GM18907 (cell line): ENCODE results near the gene SMARCC2.

Source experiments
- ATAC-seq: cut with Tn5 transposase; IDR thresholded peaks from one replicate; pipeline ENCODE4 v1.9.1; 2021; ENCODE audit warnings: mild to moderate bottlenecking, moderate library complexity; ENCODE audit not compliant: unreplicated experiment

SMARCC2 gene

DNA sequence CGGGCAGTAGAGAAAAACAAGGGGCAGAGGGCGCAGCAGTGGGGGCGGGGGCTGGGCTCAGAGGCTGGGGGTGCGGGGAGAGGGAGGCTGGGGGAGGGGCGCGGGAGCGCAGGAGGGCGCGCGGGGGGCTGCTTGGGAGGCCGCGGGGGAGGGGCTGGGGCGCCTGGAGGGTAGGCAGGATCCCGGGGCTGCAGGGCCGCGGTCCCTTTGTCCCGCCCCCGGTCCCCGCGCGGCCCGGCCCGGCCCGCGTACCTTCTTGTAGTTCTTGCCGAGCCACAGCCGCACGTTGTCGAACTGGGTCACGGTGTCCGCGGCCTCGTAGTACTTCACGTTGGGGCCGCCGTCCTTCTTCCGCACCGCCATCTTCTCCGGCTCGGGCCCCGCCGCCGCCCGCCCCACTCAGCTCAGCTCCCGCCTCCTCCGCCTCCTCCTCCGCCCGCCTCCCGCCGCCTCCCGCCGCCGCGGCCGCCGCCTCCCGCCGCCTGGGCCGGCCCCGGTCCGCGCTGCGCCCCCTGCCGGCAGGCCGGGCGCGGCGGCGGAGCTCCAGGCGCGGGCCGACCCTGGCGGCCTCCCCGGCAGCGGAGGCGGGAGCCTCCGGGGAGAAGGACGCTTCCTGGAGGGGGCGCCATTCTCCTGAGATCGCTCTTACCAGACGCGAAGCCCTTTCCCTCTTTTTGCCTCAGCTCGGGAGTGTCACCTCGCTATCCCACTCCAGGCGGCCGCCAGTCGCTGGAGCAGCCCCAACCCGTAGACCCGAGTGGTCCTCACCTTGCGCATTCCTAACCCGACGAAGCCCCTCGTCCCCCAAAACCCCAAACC is at the start of gene SMARCC2:
TSS of gene SMARCC2 (minus strand) at position 385 of the 819 bp plus-strand sequence. CDS start at position 363, 22 bp downstream.
- ATAC-seq = peak; percentile 59

DNA sequence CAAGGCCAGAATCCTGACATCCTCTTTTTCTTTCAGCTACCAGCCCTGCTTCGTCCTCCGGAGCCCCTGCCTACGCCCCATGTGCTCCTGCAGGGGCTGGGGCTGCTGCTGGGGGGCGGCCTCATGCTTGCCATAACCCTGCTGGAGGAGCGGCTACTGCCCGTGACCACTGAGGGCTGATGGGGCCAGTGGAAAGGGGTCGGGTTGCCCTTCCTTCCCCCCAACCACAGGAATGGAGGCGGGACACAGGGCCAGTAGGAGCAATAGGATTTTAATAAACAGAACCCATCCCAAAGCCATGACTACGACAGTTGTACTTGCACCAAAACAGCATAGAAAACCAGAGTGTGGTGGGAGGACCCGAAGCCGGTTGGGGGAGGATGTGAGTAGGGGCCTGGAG is 48.3 kb upstream of the SMARCC2 start:
- ATAC-seq = no peak

DNA sequence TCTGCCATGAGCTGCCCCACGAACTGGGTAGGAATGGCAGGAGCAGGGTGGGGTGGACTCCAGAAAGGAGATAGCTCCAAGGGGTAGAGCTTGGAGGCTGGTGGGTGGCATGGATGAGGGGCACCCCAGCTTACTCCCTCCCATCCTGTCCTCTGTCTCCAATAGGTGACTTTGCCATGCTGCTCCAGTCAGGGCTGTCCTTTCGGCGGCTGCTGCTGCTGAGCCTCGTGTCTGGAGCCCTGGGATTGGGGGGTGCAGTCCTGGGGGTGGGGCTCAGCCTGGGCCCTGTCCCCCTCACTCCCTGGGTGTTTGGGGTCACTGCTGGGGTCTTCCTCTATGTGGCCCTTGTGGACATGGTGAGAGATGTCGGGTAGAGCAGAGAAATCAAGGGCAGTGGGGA is 47.7 kb upstream of the SMARCC2 start:
- ATAC-seq = no peak

DNA sequence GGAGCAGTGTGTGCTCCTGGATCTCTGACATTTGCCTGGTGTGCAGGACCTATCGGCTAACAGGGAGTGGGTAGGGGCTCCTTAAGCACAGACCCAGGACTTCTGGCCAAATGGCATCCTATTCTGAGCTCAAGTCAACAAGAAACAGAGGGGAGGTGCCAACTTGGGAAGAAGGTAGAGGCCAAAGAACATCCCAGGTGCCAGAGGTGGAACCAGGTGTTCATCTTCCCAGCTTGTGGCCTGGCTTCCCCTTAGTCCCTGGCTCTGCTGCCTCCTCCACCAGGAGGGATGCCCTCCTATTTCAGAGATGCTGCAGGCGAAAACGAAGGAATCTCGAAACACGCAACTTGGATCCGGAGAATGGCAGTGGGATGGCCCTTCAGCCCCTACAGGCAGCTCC is 46.8 kb upstream of the SMARCC2 start:
- no peak for ATAC-seq

DNA sequence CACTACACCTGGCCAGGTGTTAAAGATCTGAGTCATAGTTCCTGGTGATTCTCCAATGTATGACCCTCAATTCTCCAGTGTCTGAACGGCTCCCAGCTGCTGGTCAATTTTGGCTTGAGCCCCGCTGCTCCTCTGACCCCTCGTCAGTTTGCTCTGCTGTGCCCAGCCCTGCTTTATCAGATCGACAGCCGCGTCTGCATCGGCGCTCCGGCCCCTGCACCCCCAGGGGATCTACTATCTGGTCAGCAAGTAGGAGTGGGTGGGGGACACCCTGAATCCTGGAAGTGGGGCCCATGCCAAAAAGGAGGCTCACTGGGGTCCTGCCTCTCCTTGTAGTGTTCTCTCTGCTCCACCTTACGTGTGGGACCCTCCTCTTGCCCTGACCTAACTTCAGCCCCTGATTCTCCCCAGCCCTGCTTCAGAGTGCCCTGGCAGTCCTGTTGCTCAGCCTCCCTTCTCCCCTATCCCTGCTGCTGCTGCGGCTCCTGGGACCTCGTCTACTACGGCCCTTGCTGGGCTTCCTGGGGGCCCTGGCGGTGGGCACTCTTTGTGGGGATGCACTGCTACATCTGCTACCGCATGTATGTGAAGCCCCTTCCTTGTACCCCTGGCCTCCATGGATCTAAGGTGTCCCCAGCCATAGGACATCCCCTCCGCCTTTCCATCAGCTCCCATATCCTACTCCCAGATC is 45.6 kb upstream of the SMARCC2 start:
- ATAC-seq = no peak

DNA sequence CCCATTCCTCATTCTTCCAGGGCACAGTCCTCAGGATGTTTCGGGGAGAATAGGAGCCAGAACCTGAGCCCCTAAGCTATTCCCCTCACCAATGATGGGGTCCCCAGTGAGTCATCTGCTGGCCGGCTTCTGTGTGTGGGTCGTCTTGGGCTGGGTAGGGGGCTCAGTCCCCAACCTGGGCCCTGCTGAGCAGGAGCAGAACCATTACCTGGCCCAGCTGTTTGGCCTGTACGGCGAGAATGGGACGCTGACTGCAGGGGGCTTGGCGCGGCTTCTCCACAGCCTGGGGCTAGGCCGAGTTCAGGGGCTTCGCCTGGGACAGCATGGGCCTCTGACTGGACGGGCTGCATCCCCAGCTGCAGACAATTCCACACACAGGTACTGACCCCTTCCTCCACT is 41.9 kb upstream of the SMARCC2 start:
- no peak for ATAC-seq

DNA sequence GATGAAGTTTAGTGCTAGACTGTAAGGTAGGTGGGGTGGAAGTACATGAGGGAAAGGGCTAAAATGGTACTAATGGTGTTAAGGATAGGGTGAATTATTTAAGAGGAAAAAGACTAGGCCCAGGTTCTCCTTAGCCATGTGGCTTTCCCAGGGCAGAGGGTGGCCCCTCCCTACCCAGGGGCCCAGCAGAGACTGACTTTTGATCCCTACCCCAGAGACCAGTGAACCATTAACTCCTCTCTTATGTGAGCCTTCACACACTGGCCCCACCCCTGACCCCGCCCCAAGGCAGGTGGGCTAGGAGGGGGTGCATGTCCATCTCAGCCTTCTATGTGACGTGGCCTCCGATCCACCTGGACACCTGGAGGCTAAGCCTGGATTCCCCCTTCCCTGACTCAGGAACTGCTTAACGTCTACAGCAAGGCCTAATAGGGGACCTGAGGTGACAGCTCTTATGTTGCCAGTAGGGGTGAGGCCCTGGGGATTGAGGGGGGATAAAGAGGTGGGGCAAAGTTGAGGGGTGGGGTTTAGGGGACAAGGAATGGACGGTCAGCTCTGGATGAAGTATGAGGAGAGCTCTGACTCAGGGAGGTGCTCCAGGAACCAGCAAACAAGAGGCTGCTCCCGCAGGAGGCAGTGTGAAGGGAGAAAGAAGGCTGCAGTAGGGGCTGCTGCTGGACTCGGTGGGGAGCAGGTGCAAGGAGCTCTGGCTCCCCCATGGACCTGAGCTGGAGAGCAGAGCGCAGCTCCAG is 41.3 kb upstream of the SMARCC2 start:
- ATAC-seq = no peak

DNA sequence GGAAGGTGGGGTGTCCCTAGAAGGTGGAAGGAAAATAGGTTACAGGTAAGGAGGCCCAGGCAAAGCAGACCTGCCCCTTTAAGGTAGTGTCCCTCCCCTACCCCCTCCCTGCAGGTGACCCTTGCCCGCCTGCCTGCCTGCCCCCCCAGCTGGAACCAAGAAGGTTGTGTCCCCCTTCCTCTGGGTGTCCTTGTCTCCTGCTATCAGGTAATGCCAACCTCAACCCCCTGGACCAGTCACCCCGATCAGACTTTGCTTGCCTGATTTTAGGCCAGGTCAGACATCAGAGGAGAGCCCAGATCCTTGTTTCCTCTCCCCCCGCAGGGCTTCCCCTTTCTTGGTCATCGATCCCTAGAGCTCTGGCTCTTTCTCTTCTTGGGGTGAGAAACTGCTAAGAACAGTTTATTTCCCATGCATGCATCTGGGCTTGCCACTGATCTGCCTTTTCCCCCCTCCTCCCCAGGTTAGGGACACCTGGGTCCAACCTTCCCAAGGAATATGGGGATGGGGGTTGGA is 40.7 kb upstream of the SMARCC2 start, which contains the start of gene SLC39A5:
TSS of gene SLC39A5 (plus strand) at position 136 of the 516 bp plus-strand sequence. CDS start 1,224 bp downstream, outside the sequence.
- no peak for ATAC-seq

DNA sequence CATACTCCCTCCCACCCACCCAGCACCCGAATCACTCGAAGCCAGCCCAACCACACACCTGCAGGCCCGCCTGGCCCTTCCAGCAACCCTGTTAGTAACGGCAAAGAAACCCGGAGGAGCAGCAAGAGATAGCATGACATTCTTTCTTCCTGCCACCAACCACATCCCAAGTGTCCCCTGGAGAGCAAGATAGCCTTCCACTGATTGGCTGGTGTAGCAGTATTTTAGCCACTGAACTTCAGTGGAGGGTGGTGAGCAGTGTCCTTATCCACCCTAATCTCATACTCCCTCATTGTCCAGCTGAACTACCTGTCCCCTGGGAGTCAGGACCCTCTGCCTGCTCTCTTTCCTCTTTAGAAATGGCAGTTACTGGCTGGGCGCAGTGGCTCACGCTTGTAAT is 39.8 kb upstream of the SMARCC2 start:
- ATAC-seq = no peak

DNA sequence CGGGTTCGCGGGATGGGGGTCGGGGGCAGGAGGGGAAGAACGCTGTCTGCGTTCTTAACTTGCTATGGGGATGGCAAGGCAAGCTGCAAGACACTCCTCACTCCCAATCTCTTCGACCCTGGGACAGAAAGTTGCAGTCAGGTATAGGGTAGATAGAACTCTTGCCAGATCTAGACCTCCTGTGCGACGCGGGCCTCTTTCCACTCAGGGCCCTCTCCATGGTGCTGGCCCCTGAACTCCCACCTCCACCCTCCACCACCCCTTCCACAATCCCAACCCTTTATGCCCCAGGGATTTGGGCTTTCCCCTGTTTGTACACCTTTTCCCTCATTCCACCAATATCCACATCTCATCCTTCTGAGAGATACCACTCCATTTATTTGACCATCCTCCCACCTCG is 35.7 kb upstream of the SMARCC2 start:
- no peak for ATAC-seq

DNA sequence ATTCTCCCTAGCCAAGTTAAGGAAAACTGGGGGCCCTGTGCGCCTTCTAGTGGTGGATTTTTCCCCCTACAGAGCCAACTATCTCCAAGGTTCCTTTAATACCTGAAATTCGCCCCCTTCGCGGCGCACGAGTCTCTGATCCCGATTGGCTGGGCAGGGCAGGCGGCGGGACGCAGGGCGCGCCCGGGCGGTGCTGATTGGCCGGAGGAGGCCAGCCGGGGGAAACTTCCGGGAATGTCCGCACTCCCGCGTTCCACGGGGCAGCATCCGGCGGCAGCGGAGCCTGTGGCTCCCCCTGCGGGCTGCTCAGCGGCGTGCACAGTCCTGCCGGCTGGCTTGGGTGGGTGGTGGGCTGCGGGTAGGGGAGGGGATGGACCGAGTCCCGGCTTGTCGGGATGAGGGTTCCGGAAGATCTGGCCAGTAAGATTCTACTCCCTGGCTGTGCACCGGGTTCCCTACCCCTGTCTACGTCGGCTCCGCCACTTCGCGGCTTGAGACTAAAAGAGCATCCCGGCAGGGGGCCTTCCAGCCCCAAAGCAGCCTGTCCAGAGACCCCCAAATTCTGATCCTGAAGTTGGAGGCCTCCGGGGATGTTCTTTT is 34.9 kb upstream of the SMARCC2 start, which contains the start of gene NABP2:
TSS of gene NABP2 (plus strand) at position 241 of the 600 bp plus-strand sequence. CDS start 515 bp downstream, outside the sequence.
- peak; percentile 67 for ATAC-seq

DNA sequence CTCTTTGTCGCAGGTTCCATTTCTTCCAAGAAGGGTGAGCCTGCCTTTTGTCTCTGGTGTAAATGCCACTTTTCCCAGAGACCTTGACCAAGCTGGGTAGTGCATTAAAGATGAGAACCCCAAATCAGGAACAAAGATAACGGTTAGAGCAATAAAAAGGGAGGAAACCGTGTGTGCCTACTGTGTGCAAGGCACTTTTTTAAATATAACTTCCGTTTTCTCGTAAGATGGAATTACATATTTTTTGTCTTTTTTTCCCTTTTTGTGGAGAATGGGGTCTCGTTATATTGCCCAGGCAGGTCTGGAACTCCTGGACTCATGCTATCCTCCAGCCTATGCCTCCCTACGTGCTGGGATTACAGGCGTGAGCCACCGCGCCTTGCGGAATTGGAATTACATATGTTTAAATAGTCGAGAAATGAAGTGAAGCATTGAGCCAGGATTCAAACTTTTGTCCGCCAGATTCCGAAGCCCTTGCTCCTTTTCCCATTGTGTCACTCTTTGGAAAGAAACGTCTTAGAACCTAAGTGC is 34.4 kb upstream of the SMARCC2 start:
- ATAC-seq = no peak

DNA sequence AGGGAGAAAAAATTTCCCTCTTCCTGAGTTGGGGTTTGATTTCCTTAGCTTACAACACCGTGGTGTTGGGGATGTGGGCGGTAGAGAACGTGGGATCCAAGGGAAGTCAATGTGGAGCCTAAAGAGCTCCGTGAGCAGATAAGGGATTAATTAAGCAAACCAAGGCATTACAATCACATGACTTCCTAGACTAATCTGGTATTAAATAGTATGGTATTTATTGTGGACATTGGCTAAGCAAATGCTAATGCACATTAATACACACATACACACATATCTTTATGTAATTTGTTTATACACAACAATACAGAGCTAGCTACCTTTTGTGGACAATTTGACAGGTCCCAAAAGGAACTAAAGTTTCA is 33.2 kb upstream of the SMARCC2 start:
- ATAC-seq = no peak

DNA sequence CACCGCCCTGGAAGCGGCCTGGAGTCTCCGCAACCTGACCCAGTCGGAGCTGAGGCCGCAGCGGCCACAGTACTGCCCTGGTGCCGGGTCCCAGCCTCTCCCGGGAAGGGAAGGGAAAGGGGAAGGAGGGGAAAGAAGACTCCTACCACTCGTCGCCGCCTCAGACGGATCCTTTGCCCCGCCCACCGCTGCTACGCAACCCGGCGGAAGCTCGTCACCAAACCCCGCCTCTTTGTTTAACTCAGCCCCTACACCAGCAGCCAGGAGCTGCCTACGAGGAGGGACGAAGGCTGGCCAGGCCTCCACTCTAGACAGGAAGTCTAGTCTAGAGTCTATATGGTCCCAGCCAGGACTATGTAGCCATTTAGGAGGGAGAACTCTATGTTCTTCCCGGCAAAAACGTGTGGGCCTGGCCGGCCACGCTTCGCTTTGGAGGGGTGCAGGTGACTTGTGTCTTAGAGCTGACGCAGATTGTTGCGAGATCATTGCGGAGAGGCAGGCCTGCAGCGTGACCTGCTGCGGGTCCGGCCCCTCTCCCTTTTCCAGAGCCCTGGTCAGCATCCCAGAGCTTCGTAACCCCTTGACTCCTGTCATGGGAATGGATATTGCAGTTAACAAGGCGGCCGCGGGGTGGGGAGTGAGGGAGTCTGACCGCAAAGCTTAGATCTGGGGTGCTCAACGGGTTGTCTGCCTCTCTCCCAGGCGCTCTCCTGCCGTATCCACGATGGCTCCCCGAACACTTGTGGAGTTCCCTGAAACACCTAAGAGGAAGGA is 32.7 kb upstream of the SMARCC2 start, which contains the start of gene RNF41:
TSS of gene RNF41 (minus strand) at position 166 of the 774 bp plus-strand sequence. CDS start 7,875 bp downstream, outside the sequence.
- ATAC-seq = peak; percentile 85

DNA sequence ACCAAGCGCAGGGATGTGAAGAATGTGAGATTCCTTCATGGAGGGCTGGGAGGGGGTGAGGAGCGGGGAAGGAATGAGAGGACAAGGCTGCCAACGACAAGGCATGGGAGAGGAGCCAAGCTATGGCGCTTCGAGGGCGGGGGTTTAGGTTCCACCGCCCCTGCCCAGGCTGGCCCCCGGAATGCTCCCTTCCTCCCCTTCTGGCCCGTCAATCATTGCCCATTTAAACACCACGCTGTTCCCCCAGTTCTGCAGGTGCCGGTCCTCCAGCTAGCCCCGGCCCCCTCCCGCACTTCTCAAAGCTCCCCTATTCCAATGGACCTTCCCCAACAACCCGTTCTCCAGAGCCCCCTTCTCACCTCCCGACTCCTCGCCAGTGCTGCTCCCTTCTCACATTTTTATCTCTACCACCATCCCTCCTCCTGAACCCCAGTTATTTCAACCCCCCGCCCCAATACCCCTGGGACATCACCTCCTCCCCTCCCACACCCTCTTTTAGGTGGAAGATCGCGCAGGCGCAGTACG is 32.0 kb upstream of the SMARCC2 start:
- ATAC-seq = peak; percentile 25

DNA sequence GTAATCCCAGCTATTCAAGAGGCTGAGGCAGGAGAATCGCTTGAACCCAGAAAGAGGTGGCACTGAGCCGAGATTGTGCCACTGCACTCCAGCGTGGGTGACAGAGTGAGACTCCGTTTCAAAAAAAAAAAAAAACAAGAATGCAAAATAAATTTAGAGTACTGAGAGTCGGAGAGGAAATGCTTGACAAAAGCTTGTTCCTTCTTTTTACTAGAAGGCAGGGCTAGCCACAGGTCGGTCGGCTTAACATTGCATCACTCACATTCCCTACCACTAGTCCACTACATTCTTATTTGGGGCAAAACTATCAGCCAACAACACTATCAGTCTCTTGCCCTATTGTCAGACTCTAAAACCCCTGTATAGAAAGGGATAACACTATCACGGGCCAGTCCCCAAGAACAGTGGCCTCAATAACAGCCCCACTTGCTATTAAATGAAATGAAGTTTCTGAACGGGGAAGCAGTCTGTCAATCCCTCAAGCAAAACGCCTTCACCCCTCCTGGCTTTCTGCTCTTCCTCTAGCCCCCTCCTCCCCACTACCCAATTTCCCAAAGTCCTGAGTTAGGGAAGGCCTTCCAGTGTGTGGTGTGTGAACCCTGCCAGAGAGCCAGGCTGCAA is 31.4 kb upstream of the SMARCC2 start:
- ATAC-seq = no peak

DNA sequence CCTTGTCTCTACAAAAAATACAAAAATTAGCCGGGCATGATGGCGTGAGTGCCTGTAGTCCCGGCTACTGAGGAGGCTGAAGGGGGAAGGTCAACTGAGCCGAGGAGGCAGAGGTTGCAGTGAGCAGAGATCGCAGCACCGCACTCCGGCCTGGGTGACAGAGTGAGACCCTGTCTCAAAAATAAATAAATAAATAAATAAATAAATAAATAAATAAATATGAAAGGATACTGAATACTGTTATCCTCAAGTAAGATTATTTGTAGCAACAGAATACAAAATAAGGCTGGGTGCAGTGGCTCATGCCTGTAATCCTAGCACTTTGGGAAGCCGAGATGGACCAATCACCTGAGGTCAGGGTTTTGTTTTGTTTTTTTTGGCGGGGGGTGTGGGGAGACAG is 30.6 kb upstream of the SMARCC2 start:
- no peak for ATAC-seq

DNA sequence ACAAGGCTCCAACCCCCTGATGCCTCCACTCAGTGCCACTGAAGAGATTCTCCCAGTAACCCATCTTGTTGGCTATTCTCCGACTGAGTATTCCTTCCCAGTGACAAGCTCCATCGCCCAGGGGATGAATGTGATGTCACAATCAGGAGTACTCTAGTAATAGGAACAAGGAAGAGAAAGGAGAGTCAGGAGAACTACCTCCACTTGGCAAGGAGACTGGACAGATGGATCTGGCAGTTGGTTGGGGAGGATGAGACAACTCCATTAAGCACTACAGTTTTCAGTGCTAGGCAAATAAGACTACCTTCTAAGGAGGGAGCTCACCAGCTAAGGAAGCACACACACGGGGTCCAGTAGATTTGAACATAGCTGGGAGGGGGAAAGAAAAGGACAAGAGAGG is 27.2 kb upstream of the SMARCC2 start:
- ATAC-seq = no peak

DNA sequence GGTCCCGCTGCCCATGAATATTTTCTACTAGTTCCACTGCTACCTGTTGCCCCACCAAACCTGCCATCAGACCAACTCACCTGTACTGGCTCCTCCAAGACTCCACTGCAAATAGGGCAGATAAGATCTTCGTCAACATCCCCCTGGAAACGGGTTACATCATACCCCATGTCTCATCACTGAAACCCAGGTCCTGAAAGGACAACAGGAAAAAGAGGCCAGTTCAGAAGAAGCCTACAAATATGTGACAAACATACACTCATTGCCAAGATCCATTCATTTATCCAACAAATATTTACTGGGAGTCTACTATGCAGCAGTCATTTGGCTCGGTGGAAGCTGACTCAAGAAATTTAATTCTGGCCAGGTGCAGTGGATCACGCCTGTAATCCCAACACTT is 24.6 kb upstream of the SMARCC2 start:
- ATAC-seq = no peak
